Ovary (tissue), 3 donors: ENCODE results near the gene HOXB3.

Experiments
- POLR2A ChIP-seq: fragments of 450-650 bp; IDR thresholded peaks from one replicate; pipeline ENCODE4 v1.6.1; 2017; ENCODE audit warnings: antibody characterized with exemption, mild to moderate bottlenecking, moderate library complexity
- TF ChIP-seq, protein P1 (sequence below), 3 donors: fragments of 450-650 bp in 2 of 3; fragments of 200-600 bp in 1 of 3; IDR thresholded peaks; one replicate each; pipeline versions ENCODE4 v1.5.1 to v1.8.0; 2016 to 2022; ENCODE audit warnings: antibody characterized with exemption in 3 of 3, mild to moderate bottlenecking in 1 of 3
- donor health status: DM: no; HTN: no; CAD: no.

- TF ChIP-seq, protein P1, sequence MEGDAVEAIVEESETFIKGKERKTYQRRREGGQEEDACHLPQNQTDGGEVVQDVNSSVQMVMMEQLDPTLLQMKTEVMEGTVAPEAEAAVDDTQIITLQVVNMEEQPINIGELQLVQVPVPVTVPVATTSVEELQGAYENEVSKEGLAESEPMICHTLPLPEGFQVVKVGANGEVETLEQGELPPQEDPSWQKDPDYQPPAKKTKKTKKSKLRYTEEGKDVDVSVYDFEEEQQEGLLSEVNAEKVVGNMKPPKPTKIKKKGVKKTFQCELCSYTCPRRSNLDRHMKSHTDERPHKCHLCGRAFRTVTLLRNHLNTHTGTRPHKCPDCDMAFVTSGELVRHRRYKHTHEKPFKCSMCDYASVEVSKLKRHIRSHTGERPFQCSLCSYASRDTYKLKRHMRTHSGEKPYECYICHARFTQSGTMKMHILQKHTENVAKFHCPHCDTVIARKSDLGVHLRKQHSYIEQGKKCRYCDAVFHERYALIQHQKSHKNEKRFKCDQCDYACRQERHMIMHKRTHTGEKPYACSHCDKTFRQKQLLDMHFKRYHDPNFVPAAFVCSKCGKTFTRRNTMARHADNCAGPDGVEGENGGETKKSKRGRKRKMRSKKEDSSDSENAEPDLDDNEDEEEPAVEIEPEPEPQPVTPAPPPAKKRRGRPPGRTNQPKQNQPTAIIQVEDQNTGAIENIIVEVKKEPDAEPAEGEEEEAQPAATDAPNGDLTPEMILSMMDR (IDR thresholded peaks at IDR 0.05), result no peak
- no peak for TF ChIP-seq POLR2A
Measured at GRCh38 chr17:48584223-48584741, 5.8 kb downstream of the HOXB3 start.
